ENCODE results near the gene ZDHHC18.
"Not testable (repeated sequence)": the region's sequence is repeated elsewhere in the genome, so short reads cannot be mapped to it uniquely, and the experiment has no call there.

The ZDHHC18 gene

GRCh38 chr1:26858891-26859640 lies 32.6 kb downstream of the ZDHHC18 start:
- no peak for DNase-seq

GRCh38 chr1:26861286-26861701 lies 34.8 kb downstream of the ZDHHC18 start:
- DNase-seq, result no peak

GRCh38 chr1:26861889-26862378 lies 35.4 kb downstream of the ZDHHC18 start:
- no peak for DNase-seq

GRCh38 chr1:26862781-26863684 lies 36.5 kb downstream of the ZDHHC18 start, which contains the start of gene SFN:
Gene SFN, plus strand, starts transcription at chr1:26863149. Its CDS starts 64 bp downstream, at chr1:26863213.
- peak; percentile 61 for DNase-seq

GRCh38 chr1:26863685-26864077 lies 37.2 kb downstream of the ZDHHC18 start:
- no peak for DNase-seq

- peak; percentile 96 for DNase-seq
Measured at GRCh38 chr1:26864610-26865480, 38.4 kb downstream of the ZDHHC18 start.

GRCh38 chr1:26873097-26873496 lies 46.6 kb downstream of the ZDHHC18 start:
- DNase-seq, result not testable (repeated sequence)

- no peak for DNase-seq
Measured at GRCh38 chr1:26874896-26875295, 48.4 kb downstream of the ZDHHC18 start.

- DNase-seq, result no peak
Measured at GRCh38 chr1:26877326-26877725, 50.8 kb downstream of the ZDHHC18 start.

- no peak for DNase-seq
Measured at GRCh38 chr1:26879793-26880192, 53.3 kb downstream of the ZDHHC18 start.

GRCh38 chr1:26881611-26882010 lies 55.1 kb downstream of the ZDHHC18 start:
- DNase-seq, result not testable (repeated sequence)

GRCh38 chr1:26882696-26883463 lies 56.4 kb downstream of the ZDHHC18 start:
- DNase-seq, result no peak

GRCh38 chr1:26887125-26887524 lies 60.6 kb downstream of the ZDHHC18 start:
- peak; percentile 43 for DNase-seq

GRCh38 chr1:26888231-26888630 lies 61.7 kb downstream of the ZDHHC18 start:
- DNase-seq, result no peak

GRCh38 chr1:26889551-26890466 lies 63.3 kb downstream of the ZDHHC18 start, which contains the start of gene GPN2:
Gene GPN2, minus strand, starts transcription at chr1:26890283. Its CDS starts 187 bp downstream, at chr1:26890096.
- DNase-seq, result peak; percentile 83

GRCh38 chr1:26890467-26890796 lies 63.9 kb downstream of the ZDHHC18 start:
- no peak for DNase-seq

- no peak for DNase-seq
Measured at GRCh38 chr1:26894263-26894662, 67.8 kb downstream of the ZDHHC18 start.

GRCh38 chr1:26897351-26897750 lies 70.9 kb downstream of the ZDHHC18 start:
- DNase-seq, result no peak

GRCh38 chr1:26900001-26900814 lies 73.7 kb downstream of the ZDHHC18 start, which contains the start of gene GPATCH3:
Gene GPATCH3, minus strand, starts transcription at chr1:26900467. Its CDS starts 25 bp downstream, at chr1:26900442.
- peak; percentile 91 for DNase-seq

Measured in CD4-positive, alpha-beta T cell treated with Interleukin-17A for 1 hour (primary cell).